ENCODE data around the gene USP21. TPM values are rescaled to one million over a fixed set of nuclear protein-coding genes. Genes with fewer than 3 reads are reported as not detected.

The USP21 gene
- polyA plus RNA-seq, 1 experiment = 19.3 TPM

- ChIA-PET CTCF (interaction anchor here (0.5 to 2.9 kb wide), 10 partner anchors 10 to 40 kb away, joined by 3 to 18 read pairs (median 4); partner anchors contain the start of genes B4GALT3 and TOMM40L), POLR2A (interaction anchor here (0.6 kb wide), 2 partner anchors 79 to 142 kb away, joined by 3 to 6 read pairs; partner anchors contain the start of genes NIT1 and PFDN2)
- TF ChIP-seq CTCF (IDR thresholded peaks at IDR 0.05; ENCODE audit: insufficient read depth, low read depth, low read length) = no peak
- H3K4me3 ChIP-seq (ENCODE audit: low read depth, low read length) = peak overlapping the region; percentile 40
- H3K27me3 ChIP-seq (ENCODE audit: control insufficient read depth, insufficient read depth, low read length) = no peaks in the 10 kb centered on the region
- peak; percentile 71 for DNase-seq (ENCODE audit: low read depth)
- H3K36me3 ChIP-seq (ENCODE audit: control insufficient read depth, insufficient read depth, low read length) = peaks cover 8% of the 10 kb centered on the region
Measured at GRCh38 chr1:161196521-161197451, 37.5 kb downstream of the USP21 start.

- peak overlapping the region; percentile 40 for H3K4me3 ChIP-seq (ENCODE audit: low read depth, low read length)
- no peak for TF ChIP-seq CTCF (IDR thresholded peaks at IDR 0.05; ENCODE audit: insufficient read depth, low read depth, low read length)
- DNase-seq (ENCODE audit: low read depth) = no peak
- ChIA-PET CTCF (interaction anchor here (0.6 to 2.9 kb wide), 10 partner anchors 9 to 32 kb away, joined by 3 to 18 read pairs (median 3); partner anchors contain the start of genes B4GALT3, PPOX and TOMM40L), POLR2A (no interaction called here)
- peaks cover 5% of the 10 kb centered on the region for H3K36me3 ChIP-seq (ENCODE audit: control insufficient read depth, insufficient read depth, low read length)
- H3K27me3 ChIP-seq (ENCODE audit: control insufficient read depth, insufficient read depth, low read length) = no peaks in the 10 kb centered on the region
Measured at GRCh38 chr1:161197560-161198193, 38.4 kb downstream of the USP21 start.

GRCh38 chr1:161198194-161198896 is 39.0 kb downstream of the USP21 start:
- peak overlapping the region; percentile 40 for H3K4me3 ChIP-seq (ENCODE audit: low read depth, low read length)
- no peak for DNase-seq (ENCODE audit: low read depth)
- ChIA-PET POLR2A (no interaction called here), CTCF (interaction anchor here (0.6 to 2.9 kb wide), 5 partner anchors 12 to 184 kb away, joined by 3 to 18 read pairs (median 6); partner anchors contain the start of genes PPOX and TOMM40L)
- H3K36me3 ChIP-seq (ENCODE audit: control insufficient read depth, insufficient read depth, low read length) = peaks cover 4% of the 10 kb centered on the region
- no peaks in the 10 kb centered on the region for H3K27me3 ChIP-seq (ENCODE audit: control insufficient read depth, insufficient read depth, low read length)
- peak; percentile 26; the same call in 1 of the 2 replicates for TF ChIP-seq CTCF (IDR thresholded peaks at IDR 0.05; ENCODE audit: insufficient read depth, low read depth, low read length)

- peak within 1 kb of the TSS; percentile 40 for H3K4me3 ChIP-seq (ENCODE audit: low read depth, low read length)
- POLR2A ChIA-PET = no interaction called here
- no peaks in the 10 kb centered on the region for H3K27me3 ChIP-seq (ENCODE audit: control insufficient read depth, insufficient read depth, low read length)
- TF ChIP-seq CTCF (IDR thresholded peaks at IDR 0.05; ENCODE audit: insufficient read depth, low read depth, low read length) = no peak
- H3K36me3 ChIP-seq (ENCODE audit: control insufficient read depth, insufficient read depth, low read length) = peaks cover 6% of the 10 kb centered on the region
- no peak for DNase-seq (ENCODE audit: low read depth)
- CTCF ChIA-PET = interaction anchor here (1.3 to 2.9 kb wide), 3 partner anchors 12 to 183 kb away, joined by 6 to 18 read pairs (median 10); partner anchors contain the start of gene TOMM40L
Measured at GRCh38 chr1:161198897-161199431, 39.7 kb downstream of the USP21 start, which contains the start of gene ADAMTS4. TSS of gene ADAMTS4 (minus strand) at chr1:161199054. CDS start at chr1:161198627, 427 bp downstream.
